Osteocyte (in vitro differentiated cells): ENCODE measurements around the gene SLC35A5. TPM values are rescaled to one million over a fixed set of nuclear protein-coding genes. Genes with fewer than 3 reads are reported as not detected.
"Not testable (repeated sequence)": the region's sequence is repeated elsewhere in the genome, so short reads cannot be mapped to it uniquely, and the experiment has no call there.

Experiments
- DNase-seq: peaks from one replicate; pipeline ENCODE4 v3.0.0; 2021; ENCODE audit warnings: mixed read lengths; ENCODE audit not compliant: unreplicated experiment; ENCODE audit errors: extremely low spot score
- H3K27ac Mint-ChIP-seq: one replicate; pipeline ENCODE4 v1.8.0; 2021; ENCODE audit warnings: mild to moderate bottlenecking, mixed read lengths; ENCODE audit not compliant: unreplicated experiment
- H3K27me3 Mint-ChIP-seq: one replicate; pipeline ENCODE4 v1.8.0; 2021; ENCODE audit warnings: mixed read lengths; ENCODE audit not compliant: unreplicated experiment
- H3K36me3 Mint-ChIP-seq: one replicate; pipeline ENCODE4 v1.8.0; 2021; ENCODE audit warnings: mixed read lengths; ENCODE audit not compliant: unreplicated experiment
- H3K4me1 Mint-ChIP-seq: one replicate; pipeline ENCODE4 v1.8.0; 2021; ENCODE audit warnings: mixed read lengths; ENCODE audit not compliant: unreplicated experiment
- H3K4me3 Mint-ChIP-seq: one replicate; pipeline ENCODE4 v1.8.0; 2021; ENCODE audit warnings: mild to moderate bottlenecking, moderate library complexity, mixed read lengths; ENCODE audit not compliant: unreplicated experiment
- H3K9me3 Mint-ChIP-seq: one replicate; pipeline ENCODE4 v1.8.0; 2021; ENCODE audit warnings: mixed read lengths; ENCODE audit not compliant: unreplicated experiment
- CTCF ChIP-seq: fragments of 200-600 bp; sonication (generic); IDR thresholded peaks from 2 replicates; pipeline ENCODE4 v1.5.0; 2021; ENCODE audit warnings: antibody characterized with exemption, mild to moderate bottlenecking, moderate library complexity
- total RNA-seq: library from RNA; stranded (reverse); gene quantifications from 2 replicates; pipeline ENCODE4 v1.2.1, GENCODE V29; 2021

The SLC35A5 gene
- total RNA-seq, 1 donor from 2014 or later, result 51.6 TPM

DNA sequence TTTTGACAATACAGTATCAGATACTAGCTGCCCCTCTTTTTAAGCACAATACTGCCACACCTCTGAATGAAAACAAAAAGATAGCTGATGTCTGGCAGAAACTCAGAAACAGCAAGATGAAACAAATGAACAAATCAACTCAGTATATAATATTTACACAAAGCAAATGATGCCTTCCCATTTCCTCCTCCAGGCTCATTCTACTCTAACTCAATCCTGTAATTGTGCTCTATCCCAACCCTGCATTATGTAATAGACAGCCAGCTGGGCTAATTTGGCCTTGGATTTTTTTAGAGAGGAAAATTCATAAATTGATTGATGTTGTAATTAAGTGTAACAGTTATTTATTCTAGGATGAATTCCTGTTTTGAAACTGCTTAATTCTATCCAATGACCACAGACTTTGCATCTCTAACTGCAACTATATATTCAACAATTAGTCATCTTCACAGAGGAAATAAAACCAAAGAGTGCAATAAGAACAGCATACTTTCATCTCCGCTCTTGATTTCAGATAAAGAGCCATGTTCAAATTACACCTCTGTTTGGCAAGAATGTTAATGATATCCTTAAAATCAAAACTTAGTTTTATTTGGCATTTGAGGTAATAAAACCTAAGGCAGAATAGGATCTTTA lies 6.2 kb upstream of the SLC35A5 start:
- peaks cover 15% of the 10 kb centered on the region for H3K36me3 Mint-ChIP-seq
- no peak overlapping the region for H3K4me3 Mint-ChIP-seq
- DNase-seq, result no peak
- H3K27ac Mint-ChIP-seq, result no peak overlapping the region
- peaks cover 22% of the 10 kb centered on the region for H3K4me1 Mint-ChIP-seq
- no peaks in the 10 kb centered on the region for H3K9me3 Mint-ChIP-seq
- H3K27me3 Mint-ChIP-seq, result no peaks in the 10 kb centered on the region
- TF ChIP-seq CTCF, result no peak

DNA sequence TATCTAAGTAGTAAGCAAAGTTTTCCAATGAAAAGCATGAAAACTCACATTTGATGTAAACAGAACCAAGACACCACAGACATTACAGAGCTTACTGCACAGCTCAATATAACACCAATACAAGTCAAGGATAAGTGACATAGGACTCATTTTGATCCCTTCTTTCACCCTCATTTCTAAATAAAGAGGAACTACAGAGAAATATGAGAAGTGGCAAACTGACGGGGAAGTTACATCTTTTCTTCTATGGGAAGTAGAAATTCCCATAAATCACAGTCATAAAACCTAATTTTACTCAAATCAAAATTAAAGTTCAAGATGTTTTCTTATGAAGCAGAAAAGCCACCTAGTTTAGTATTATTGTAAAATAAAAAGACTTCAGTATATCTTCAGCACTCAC lies 3.9 kb upstream of the SLC35A5 start:
- Mint-ChIP-seq H3K27ac (no peak overlapping the region), H3K4me1 (peaks cover 26% of the 10 kb centered on the region), H3K27me3 (no peaks in the 10 kb centered on the region), H3K9me3 (no peaks in the 10 kb centered on the region), H3K36me3 (peaks cover 13% of the 10 kb centered on the region), H3K4me3 (no peak overlapping the region)
- DNase-seq, result no peak
- no peak for TF ChIP-seq CTCF

DNA sequence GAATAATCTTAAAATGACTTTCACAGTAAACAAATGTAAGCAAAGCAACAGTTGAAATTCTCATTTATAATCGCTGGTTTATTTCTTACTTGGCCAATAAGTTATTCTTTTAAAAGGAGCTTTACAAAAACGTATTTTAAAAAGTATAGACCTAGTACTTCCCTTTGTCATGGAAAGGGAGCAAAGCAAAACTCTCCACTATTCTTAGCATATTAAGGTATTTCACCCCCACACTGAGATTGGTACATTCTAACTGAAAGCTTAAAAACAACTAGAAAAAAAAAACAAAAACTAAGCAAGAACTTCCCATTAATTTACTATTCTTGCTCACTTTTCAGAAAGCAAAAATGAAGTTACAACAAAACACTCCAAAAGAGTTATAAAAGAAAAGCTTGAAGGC lies 1.5 kb upstream of the SLC35A5 start:
- Mint-ChIP-seq H3K27ac (peak overlapping the region; percentile 99), H3K4me3 (peak overlapping the region; percentile 94), H3K36me3 (peaks cover 16% of the 10 kb centered on the region), H3K4me1 (peaks cover 34% of the 10 kb centered on the region), H3K9me3 (no peaks in the 10 kb centered on the region), H3K27me3 (no peaks in the 10 kb centered on the region)
- no peak for TF ChIP-seq CTCF
- DNase-seq, result no peak

DNA sequence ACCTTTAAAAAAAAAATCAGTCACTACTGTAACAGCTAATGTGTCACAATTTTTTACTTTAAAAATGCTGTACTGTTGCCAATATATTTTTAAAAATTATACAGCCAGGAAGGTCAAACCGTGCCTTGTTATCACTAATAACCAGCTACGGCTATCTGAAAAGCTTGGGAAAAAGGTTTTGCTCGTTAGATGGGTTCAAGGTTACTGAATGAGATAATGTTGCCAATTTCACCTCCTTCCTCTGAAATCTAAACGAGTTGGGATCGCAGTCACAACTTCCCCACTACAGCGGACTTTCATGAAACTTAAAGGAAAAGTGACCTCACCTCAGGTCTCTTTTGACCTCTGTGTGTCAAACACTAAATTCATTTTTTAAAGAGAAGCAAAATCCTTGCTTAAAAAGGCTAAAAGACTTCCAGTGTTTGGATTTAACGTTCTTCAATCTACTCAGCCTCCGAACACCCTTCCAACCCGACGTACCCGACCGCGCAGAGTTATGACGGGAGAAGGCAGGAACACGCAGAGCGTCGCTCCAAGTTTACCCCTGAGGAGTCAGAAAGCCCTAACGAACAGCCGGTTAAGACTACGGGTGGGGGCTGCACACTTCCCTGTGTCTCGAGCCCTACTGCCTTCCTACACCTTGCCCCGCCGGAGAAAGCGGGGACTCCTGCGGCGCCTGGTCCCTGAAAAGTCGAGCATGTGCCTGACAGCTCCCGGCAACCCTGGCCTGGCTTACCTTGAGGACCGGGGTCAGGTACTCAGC lies 943 bp upstream of the SLC35A5 start:
- DNase-seq, result peak; percentile 89
- Mint-ChIP-seq H3K4me3 (peak overlapping the region; percentile 94), H3K4me1 (peaks cover 30% of the 10 kb centered on the region), H3K9me3 (no peaks in the 10 kb centered on the region), H3K36me3 (peaks cover 16% of the 10 kb centered on the region), H3K27ac (peak overlapping the region; percentile 99), H3K27me3 (no peaks in the 10 kb centered on the region)
- TF ChIP-seq CTCF, result no peak

DNA sequence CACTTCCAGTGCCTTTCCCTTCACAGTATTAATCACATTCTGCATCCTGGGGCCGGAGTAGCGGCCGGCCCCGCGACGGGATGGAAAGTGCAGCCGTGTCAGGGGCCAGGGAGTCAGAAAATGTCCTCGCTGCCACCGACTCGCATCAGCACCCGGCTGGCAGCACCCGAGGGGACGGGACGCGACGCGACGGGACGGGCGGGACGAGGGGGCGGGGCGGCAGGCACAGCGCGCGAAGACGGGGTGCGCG lies 436 bp upstream of the SLC35A5 start:
- no peak for DNase-seq
- H3K27me3 Mint-ChIP-seq, result no peaks in the 10 kb centered on the region
- H3K9me3 Mint-ChIP-seq, result no peaks in the 10 kb centered on the region
- H3K4me1 Mint-ChIP-seq, result peaks cover 29% of the 10 kb centered on the region
- peaks cover 19% of the 10 kb centered on the region for H3K36me3 Mint-ChIP-seq
- TF ChIP-seq CTCF, result no peak
- peak overlapping the region; percentile 99 for H3K27ac Mint-ChIP-seq
- peak overlapping the region; percentile 94 for H3K4me3 Mint-ChIP-seq

GRCh38 chr3:112564247-112564939 lies 2.5 kb downstream of the SLC35A5 start:
- H3K27me3 Mint-ChIP-seq, H3K9me3 Mint-ChIP-seq, H3K4me3 Mint-ChIP-seq, DNase-seq, H3K27ac Mint-ChIP-seq: not testable (repeated sequence)
- peaks cover 20% of the 10 kb centered on the region for H3K36me3 Mint-ChIP-seq
- peaks cover 27% of the 10 kb centered on the region for H3K4me1 Mint-ChIP-seq
